SK-N-SH (cell line): ENCODE data around the gene SPAG9. TPM values are rescaled to one million over a fixed set of nuclear protein-coding genes. Genes with fewer than 3 reads are reported as not detected.

Experiments used
- CTCF ChIA-PET: fragments of 300-600, 350-600 bp; formaldehyde crosslinking; extraction: SDS; loops from one replicate; lab custom pipeline; 2021; lab: Yijun Ruan, JAX
- POLR2A ChIA-PET: fragments of 350-600 bp; sonication (Branson Sonifier 250); formaldehyde crosslinking; extraction: SDS; loops from one replicate; lab custom pipeline; 2020; ENCODE audit warnings: antibody characterized with exemption, inconsistent platforms; lab: Yijun Ruan, JAX
- DNase-seq: peaks from one replicate; pipeline ENCODE4 v3.0.0; 2012
- H2AFZ ChIP-seq: fragments of 200-600 bp; sonication (generic); 2 replicates; pipeline ENCODE4 v1.8.1; 2016; ENCODE audit warnings: antibody characterized with exemption, mild to moderate bottlenecking, low read depth
- H3F3A ChIP-seq: fragments of 200-600 bp; sonication (generic); replicated peaks from 2 replicates; pipeline ENCODE3; 2016; ENCODE audit warnings: antibody characterized with exemption, mild to moderate bottlenecking; ENCODE audit not compliant: insufficient read depth
- H3K27ac ChIP-seq, 2 experiments: fragments of 200-500 bp in 1 of 2; fragments of 200-600 bp in 1 of 2; sonication (Bioruptor generic) in 1 of 2; sonication (generic), shearing (Covaris generic) in 1 of 2; 2 replicates each; pipeline versions ENCODE4 v1.5.1 to v1.6.1; 2014 to 2016; ENCODE audit warnings: low read depth in 2 of 2, inconsistent platforms in 1 of 2, low read length in 1 of 2, mild to moderate bottlenecking in 1 of 2, mixed read lengths in 1 of 2
- H3K27me3 ChIP-seq: fragments of 200-600 bp; sonication (generic), shearing (Covaris generic); 2 replicates; pipeline ENCODE4 v1.6.1; 2016; ENCODE audit warnings: mixed run types; ENCODE audit not compliant: insufficient read depth
- H3K36me3 ChIP-seq, 2 experiments: fragments of 200-500 bp in 1 of 2; fragments of 200-600 bp in 1 of 2; sonication (Bioruptor generic) in 1 of 2; sonication (generic) in 1 of 2; replicated peaks in 1 of 2; 2 replicates each; pipeline versions ENCODE3 to v1.5.1; 2014 to 2016; ENCODE audit warnings: low read length in 1 of 2, mild to moderate bottlenecking in 1 of 2; ENCODE audit not compliant: insufficient read depth in 2 of 2, control insufficient read depth in 1 of 2
- H3K4me1 ChIP-seq, 2 experiments: fragments of 200-500 bp in 1 of 2; fragments of 200-600 bp in 1 of 2; sonication (Bioruptor generic) in 1 of 2; sonication (generic), shearing (Covaris generic) in 1 of 2; 2 replicates each; pipeline versions ENCODE4 v1.5.1 to v1.6.1; 2014 to 2016; ENCODE audit warnings: low read depth in 1 of 2, low read length in 1 of 2, mixed run types in 1 of 2; ENCODE audit not compliant: insufficient read depth in 2 of 2, control insufficient read depth in 1 of 2
- H3K4me2 ChIP-seq: fragments of 200-600 bp; sonication (generic), shearing (Covaris generic); 2 replicates; pipeline ENCODE4 v1.6.1; 2017; ENCODE audit warnings: mixed run types
- H3K4me3 ChIP-seq, 2 experiments: fragments of 200-500 bp in 1 of 2; fragments of 200-600 bp in 1 of 2; sonication (Bioruptor generic) in 1 of 2; sonication (generic), shearing (Covaris generic) in 1 of 2; 2 replicates each; pipeline versions ENCODE4 v1.5.1 to v1.8.1; 2014 to 2016; ENCODE audit warnings: low read depth in 2 of 2, inconsistent platforms in 1 of 2, low read length in 1 of 2, mild to moderate bottlenecking in 1 of 2, mixed read lengths in 1 of 2, moderate library complexity in 1 of 2
- H3K79me2 ChIP-seq: fragments of 200-600 bp; sonication (generic); 2 replicates; pipeline ENCODE4 v1.8.1; 2017; ENCODE audit warnings: mild to moderate bottlenecking; ENCODE audit not compliant: insufficient read depth
- H3K9ac ChIP-seq: fragments of 200-600 bp; sonication (generic); 2 replicates; pipeline ENCODE4 v1.6.1; 2017; ENCODE audit warnings: mixed run types
- H3K9me2 ChIP-seq: fragments of 200-600 bp; sonication (generic); 2 replicates; pipeline ENCODE4 v1.6.1; 2017; ENCODE audit warnings: mixed run types
- H3K9me3 ChIP-seq: fragments of 200-600 bp; sonication (generic); 2 replicates; pipeline ENCODE4 v1.6.1; 2017; ENCODE audit warnings: mixed run types, mild to moderate bottlenecking, moderate library complexity
- H4K20me1 ChIP-seq: fragments of 200-600 bp; sonication (generic); 2 replicates; pipeline ENCODE4 v1.6.1; 2017; ENCODE audit warnings: mild to moderate bottlenecking, mixed run types; ENCODE audit not compliant: insufficient read depth
- CHD2 ChIP-seq: fragments of 150-350 bp; IDR thresholded peaks from 2 replicates; pipeline ENCODE4 v1.6.1; 2018; ENCODE audit warnings: low read length; ENCODE audit not compliant: partially characterized antibody
- FOXJ3 ChIP-seq: sonication (generic); formaldehyde crosslinking; IDR thresholded peaks from 2 replicates; pipeline ENCODE4 v1.5.1; 2020; ENCODE audit warnings: mild to moderate bottlenecking, missing genetic modification reagents
- GABPA ChIP-seq: IDR thresholded peaks from 2 replicates; pipeline ENCODE4 v1.4.0; 2012; ENCODE audit warnings: low read depth, mild to moderate bottlenecking
- JUND ChIP-seq: IDR thresholded peaks from 2 replicates; pipeline ENCODE4 v1.4.0; 2012
- MXI1 ChIP-seq: IDR thresholded peaks from 2 replicates; pipeline ENCODE4 v1.6.1; 2012; ENCODE audit warnings: mild to moderate bottlenecking, low read depth, low read length, improper control_type of control experiment
- NFIC ChIP-seq: IDR thresholded peaks from 2 replicates; pipeline ENCODE4 v1.4.0; 2012; ENCODE audit warnings: borderline replicate concordance
- NRF1 ChIP-seq: IDR thresholded peaks from 2 replicates; pipeline ENCODE4 v1.6.1; 2012; ENCODE audit warnings: low read depth, mild to moderate bottlenecking, low read length
- RAD21 ChIP-seq: IDR thresholded peaks from 2 replicates; pipeline ENCODE4 v1.6.1; 2012; ENCODE audit warnings: mild to moderate bottlenecking, low read length
- RCOR1 ChIP-seq: fragments of 150-350 bp; IDR thresholded peaks from 2 replicates; pipeline ENCODE4 v1.6.1; 2017; ENCODE audit warnings: antibody characterized with exemption, low read length
- RFX5 ChIP-seq: IDR thresholded peaks from 2 replicates; pipeline ENCODE4 v1.6.1; 2012; ENCODE audit warnings: mild to moderate bottlenecking, improper control_type of control experiment, low read length
- RXRA ChIP-seq: IDR thresholded peaks from 2 replicates; pipeline ENCODE4 v1.4.0; 2012; ENCODE audit warnings: low read depth, mild to moderate bottlenecking, borderline replicate concordance
- SIN3A ChIP-seq: IDR thresholded peaks from 2 replicates; pipeline ENCODE4 v1.6.1; 2012; ENCODE audit warnings: low read depth, mild to moderate bottlenecking, low read length, moderate library complexity, borderline replicate concordance
- SMC3 ChIP-seq: IDR thresholded peaks from 2 replicates; pipeline ENCODE4 v1.6.1; 2012; ENCODE audit warnings: low read depth, low read length, improper control_type of control experiment
- TAF1 ChIP-seq: IDR thresholded peaks from 2 replicates; pipeline ENCODE4 v1.6.1; 2012; ENCODE audit warnings: low read depth, mild to moderate bottlenecking, low read length, moderate library complexity, borderline replicate concordance
- TCF12 ChIP-seq: IDR thresholded peaks from 2 replicates; pipeline ENCODE4 v1.4.0; 2012
- TEAD4 ChIP-seq: IDR thresholded peaks from 2 replicates; pipeline ENCODE4 v1.4.0; 2012; ENCODE audit warnings: mild to moderate bottlenecking, borderline replicate concordance; ENCODE audit not compliant: insufficient read depth
- YY1 ChIP-seq: IDR thresholded peaks from 2 replicates; pipeline ENCODE4 v1.4.0; 2012; ENCODE audit warnings: low read depth, mild to moderate bottlenecking
- WGBS: methylation state at CpG from one replicate; pipeline ENCODE4 v1.1.6; 2017; ENCODE audit warnings: low lambda C conversion rate; 5-methylcytosine and 5-hydroxymethylcytosine counted together
- polyA plus RNA-seq, 3 experiments: library from polyadenylated mRNA; depleted of rRNA; stranded (reverse); fragments of >200 nt; gene quantifications; 2 replicates each; pipeline ENCODE4 v1.2.3, GENCODE V29; 2012
- TF ChIP-seq, protein P1 (sequence below): fragments of 150-350 bp; IDR thresholded peaks from 2 replicates; pipeline ENCODE4 v1.6.1; 2017; ENCODE audit warnings: antibody characterized with exemption, low read length, low read depth, borderline replicate concordance

The SPAG9 gene
- polyA plus RNA-seq, 1 of the 3 experiments (the other 2 are of a cell fraction): 32.1 TPM

DNA sequence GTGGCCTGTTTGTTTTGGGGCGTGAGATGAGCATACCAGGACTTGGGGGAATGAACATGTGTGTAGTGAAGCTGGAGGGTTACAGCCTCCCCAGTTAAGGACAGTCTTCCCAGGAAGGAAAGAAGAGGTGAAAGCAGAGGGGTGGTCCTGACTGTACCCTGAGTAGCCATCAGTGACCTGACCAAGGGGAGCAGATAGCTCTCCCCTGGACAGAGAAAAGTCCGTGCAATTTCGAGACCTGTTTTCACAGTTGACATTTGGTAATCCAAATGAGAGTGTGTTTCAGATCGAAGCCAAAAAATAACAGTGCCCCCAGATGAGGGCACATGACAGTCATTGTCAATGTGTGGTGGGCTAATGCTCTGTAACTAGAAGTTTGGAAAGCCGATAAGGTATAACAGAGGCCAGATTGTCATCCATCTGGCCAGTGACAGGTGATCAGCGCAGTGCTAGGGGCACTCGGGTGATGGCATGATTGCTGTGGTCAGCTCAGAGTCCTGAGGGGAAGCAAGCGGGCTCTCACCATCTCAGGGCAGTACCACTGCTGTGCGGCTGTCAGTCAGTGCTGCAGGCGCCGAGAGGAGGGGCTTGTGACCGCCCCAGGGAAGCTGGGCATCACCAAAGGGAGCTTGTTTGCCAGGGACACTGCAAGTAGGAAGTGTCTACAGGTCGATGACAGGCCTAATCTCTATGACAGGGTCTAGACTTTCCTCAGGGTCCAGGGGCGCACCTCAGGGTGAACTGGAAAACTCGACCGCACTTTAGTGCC lies 44.4 kb upstream of the SPAG9 start:
- H3F3A ChIP-seq: peaks cover 26% of the 10 kb centered on the region
- H3K9me2 ChIP-seq: no peaks in the 10 kb centered on the region
- H3K9me3 ChIP-seq: no peaks in the 10 kb centered on the region
- TF ChIP-seq CHD2 (no peak), GABPA (no peak), MXI1 (no peak), FOXJ3 (CRISPR knock-in tag) (no peak), RCOR1 (no peak), RFX5 (no peak), NFIC (no peak)
- TF ChIP-seq, protein P1, sequence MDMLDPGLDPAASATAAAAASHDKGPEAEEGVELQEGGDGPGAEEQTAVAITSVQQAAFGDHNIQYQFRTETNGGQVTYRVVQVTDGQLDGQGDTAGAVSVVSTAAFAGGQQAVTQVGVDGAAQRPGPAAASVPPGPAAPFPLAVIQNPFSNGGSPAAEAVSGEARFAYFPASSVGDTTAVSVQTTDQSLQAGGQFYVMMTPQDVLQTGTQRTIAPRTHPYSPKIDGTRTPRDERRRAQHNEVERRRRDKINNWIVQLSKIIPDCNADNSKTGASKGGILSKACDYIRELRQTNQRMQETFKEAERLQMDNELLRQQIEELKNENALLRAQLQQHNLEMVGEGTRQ: no peak
- ChIA-PET POLR2A (interaction anchor here (0.5 to 2.4 kb wide), 8 partner anchors 8 to 97 kb away, joined by 3 to 19 read pairs (median 4); partner anchors contain the start of genes NME1, SPAG9 and UTP18), CTCF (interaction anchor here (0.9 to 5.7 kb wide), 7 partner anchors 11 to 313 kb away, joined by 3 to 61 read pairs (median 4); partner anchors contain the start of gene NME1)
- peaks cover 33% of the 10 kb centered on the region for H3K79me2 ChIP-seq
- H3K27me3 ChIP-seq: no peaks in the 10 kb centered on the region
- peak overlapping the region; percentile 58 to 69; a peak in 3 of 4 replicates for H3K27ac ChIP-seq
- peak overlapping the region; percentile 80 for H2AFZ ChIP-seq
- H3K9ac ChIP-seq: peak overlapping the region; percentile 89
- peak overlapping the region; percentile 64 to 95; a peak in 2 of 4 replicates for H3K4me3 ChIP-seq
- peak overlapping the region; percentile 90 for H3K4me2 ChIP-seq
- peak; percentile 44 for DNase-seq
- H3K4me1 ChIP-seq: peaks cover 4 to 11% of the 10 kb centered on the region in 2 experiments; a peak in 3 of 4 replicates
- 0 out of 2 replicates have a peak, but pooled peaks cover 5% of the 10 kb centered on the region for H4K20me1 ChIP-seq
- peaks cover 41% of the 10 kb centered on the region in 2 experiments for H3K36me3 ChIP-seq
- 90% methylated on average over 13 of the region's 16 CpGs for WGBS

DNA sequence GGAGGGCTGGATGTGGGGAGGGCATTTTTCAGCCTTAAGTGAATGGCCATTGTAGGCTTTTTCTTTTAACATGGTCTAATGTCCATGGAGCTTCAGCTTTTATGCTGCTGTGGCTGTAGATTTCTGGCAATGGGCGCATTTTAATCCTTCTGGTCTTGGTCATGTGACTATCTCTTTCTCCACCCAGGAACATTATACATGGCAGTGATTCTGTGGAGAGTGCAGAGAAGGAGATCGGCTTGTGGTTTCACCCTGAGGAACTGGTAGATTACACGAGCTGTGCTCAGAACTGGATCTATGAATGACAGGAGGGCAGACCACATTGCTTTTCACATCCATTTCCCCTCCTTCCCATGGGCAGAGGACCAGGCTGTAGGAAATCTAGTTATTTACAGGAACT lies 40.9 kb upstream of the SPAG9 start:
- H3K4me2 ChIP-seq: no peak overlapping the region
- TF ChIP-seq SIN3A (no peak), RAD21 (no peak), JUND (no peak), TEAD4 (no peak), NRF1 (no peak), TAF1 (no peak), YY1 (no peak), NFIC (no peak), SMC3 (no peak), RXRA (no peak), TCF12 (no peak)
- TF ChIP-seq, protein P1: no peak

More for the DNA sequence above, 40.9 kb upstream of the SPAG9 start:
- ChIA-PET POLR2A (no interaction called here), CTCF (interaction anchor here (0.9 to 5.7 kb wide), 4 partner anchors 7 to 378 kb away, joined by 3 to 61 read pairs (median 3); partner anchors contain the start of gene NME1)
- Histone ChIP-seq H3K9me2 (no peaks in the 10 kb centered on the region), H3K36me3 (peaks cover 41 to 48% of the 10 kb centered on the region in 2 experiments), H2AFZ (no peak overlapping the region), H3K27me3 (no peaks in the 10 kb centered on the region), H3K4me1 (peaks cover 4 to 9% of the 10 kb centered on the region in 2 experiments; a peak in 2 of 4 replicates), H3K9ac (no peak overlapping the region), H3K79me2 (peaks cover 37% of the 10 kb centered on the region), H4K20me1 (no peaks in the 10 kb centered on the region), H3K27ac (no peak overlapping the region), H3K9me3 (no peaks in the 10 kb centered on the region), H3F3A (peaks cover 15% of the 10 kb centered on the region), H3K4me3 (no peak overlapping the region)
- WGBS: 75% methylated on average over 3 of the region's 3 CpGs
- DNase-seq: no peak
